Activated T-cell treated with anti-CD3 and anti-CD28 coated beads, Interleukin-2, amount 50 U/mL, for 72 hours (primary cell): Measurements from ENCODE around the gene RAB1B. TPM values are rescaled to one million over a fixed set of nuclear protein-coding genes. Genes with fewer than 3 reads are reported as not detected.
A peak's percentile ranks its signal among the peaks of the same experiment; 100 is the strongest.
"Not testable (repeated sequence)": the region's sequence is repeated elsewhere in the genome, so short reads cannot be mapped to it uniquely, and the experiment has no call there.

Experiments used
- ATAC-seq, 2 donors: fragments of 150-1000 bp; cut with Tn5 transposase; replicated peaks in 1 of 2; 2 replicates each; pipeline ENCODE4 v1.10.0; 2021; ENCODE audit warnings: moderate library complexity in 2 of 2, mild to moderate bottlenecking in 1 of 2
- DNase-seq, 2 donors: peaks; one replicate each; pipeline ENCODE4 v3.0.0; 2021 to 2022; ENCODE audit warnings: mixed read lengths in 1 of 2
- H3K27ac Mint-ChIP-seq: one replicate; pipeline ENCODE4 v1.8.0; 2022; ENCODE audit warnings: mild to moderate bottlenecking, moderate library complexity, mixed read lengths
- H3K27me3 Mint-ChIP-seq: one replicate; pipeline ENCODE4 v1.8.0; 2022; ENCODE audit warnings: low read depth, mixed read lengths
- H3K36me3 Mint-ChIP-seq, 2 donors: one replicate each; pipeline ENCODE4 v1.8.0; 2022; ENCODE audit warnings: mixed read lengths in 2 of 2, mild to moderate bottlenecking in 1 of 2; ENCODE audit not compliant: insufficient read depth in 2 of 2
- H3K4me1 Mint-ChIP-seq: one replicate; pipeline ENCODE4 v1.8.0; 2022; ENCODE audit warnings: low read depth, mixed read lengths
- H3K4me3 Mint-ChIP-seq, 2 donors: one replicate each; pipeline ENCODE4 v1.8.0; 2022; ENCODE audit warnings: mild to moderate bottlenecking in 2 of 2, mixed read lengths in 2 of 2, moderate library complexity in 2 of 2
- H3K9me3 Mint-ChIP-seq, 2 donors: one replicate each; pipeline ENCODE4 v1.8.0; 2022; ENCODE audit warnings: mixed read lengths in 2 of 2
- total RNA-seq, 2 donors: library from RNA; stranded (reverse); gene quantifications; one replicate each; pipeline ENCODE4 v1.2.3, GENCODE V29; 2022

RAB1B gene
- total RNA-seq, 2 donors from 2014 or later: 127 to 139 TPM

- no peaks in the 10 kb centered on the region for H3K9me3 Mint-ChIP-seq
- no peak for ATAC-seq
These were observed 24.9 kb downstream of the RAB1B start for GRCh38 chr11:66293352-66293751.

GRCh38 chr11:66293777-66294625 is 25.6 kb downstream of the RAB1B start:
- no peaks in the 10 kb centered on the region for H3K9me3 Mint-ChIP-seq
- H3K4me3 Mint-ChIP-seq: no peak overlapping the region
- H3K27me3 Mint-ChIP-seq: peaks cover 27% of the 10 kb centered on the region
- H3K36me3 Mint-ChIP-seq: no peaks in the 10 kb centered on the region
- H3K4me1 Mint-ChIP-seq: peaks cover 20% of the 10 kb centered on the region
- no peak for ATAC-seq
- DNase-seq: no peak
- H3K27ac Mint-ChIP-seq: no peak overlapping the region

More at GRCh38 chr11:66293352-66293751, 24.9 kb downstream of the RAB1B start:
- H3K4me1 Mint-ChIP-seq: peaks cover 20% of the 10 kb centered on the region
- H3K27ac Mint-ChIP-seq: no peak overlapping the region
- H3K27me3 Mint-ChIP-seq: peaks cover 27% of the 10 kb centered on the region
- peak overlapping the region; percentile 11 to 20 for H3K4me3 Mint-ChIP-seq
- no peaks in the 10 kb centered on the region for H3K36me3 Mint-ChIP-seq
- no peak for DNase-seq

- peaks cover 12% of the 10 kb centered on the region for H3K4me1 Mint-ChIP-seq
- no peaks in the 10 kb centered on the region for H3K36me3 Mint-ChIP-seq
- H3K9me3 Mint-ChIP-seq: no peaks in the 10 kb centered on the region
- H3K27ac Mint-ChIP-seq: no peak overlapping the region
- H3K27me3 Mint-ChIP-seq: peaks cover 27% of the 10 kb centered on the region
- no peak overlapping the region for H3K4me3 Mint-ChIP-seq
- ATAC-seq (no peak), DNase-seq (no peak)
These were observed 26.5 kb downstream of the RAB1B start for GRCh38 chr11:66294626-66295620.

GRCh38 chr11:66297610-66298009 is 29.2 kb downstream of the RAB1B start:
- Mint-ChIP-seq H3K4me3 (no peak overlapping the region), H3K27ac (no peak overlapping the region), H3K27me3 (peaks cover 13% of the 10 kb centered on the region), H3K9me3 (no peaks in the 10 kb centered on the region), H3K36me3 (no peaks in the 10 kb centered on the region), H3K4me1 (peaks cover 4% of the 10 kb centered on the region)
- ATAC-seq: no peak
- DNase-seq: no peak

- Mint-ChIP-seq H3K27ac (no peak overlapping the region), H3K27me3 (no peaks in the 10 kb centered on the region), H3K36me3 (no peaks in the 10 kb centered on the region), H3K4me3 (no peak overlapping the region), H3K9me3 (no peaks in the 10 kb centered on the region), H3K4me1 (no peaks in the 10 kb centered on the region)
- no peak for DNase-seq
- ATAC-seq: no peak
These were observed 30.7 kb downstream of the RAB1B start for GRCh38 chr11:66299186-66299585.

GRCh38 chr11:66302656-66303055 is 34.2 kb downstream of the RAB1B start:
- no peaks in the 10 kb centered on the region for H3K36me3 Mint-ChIP-seq
- no peaks in the 10 kb centered on the region for H3K4me1 Mint-ChIP-seq
- no peaks in the 10 kb centered on the region for H3K9me3 Mint-ChIP-seq
- ATAC-seq (no peak), DNase-seq (no peak)
- no peaks in the 10 kb centered on the region for H3K27me3 Mint-ChIP-seq
- H3K4me3 Mint-ChIP-seq: no peak overlapping the region
- no peak overlapping the region for H3K27ac Mint-ChIP-seq

- Mint-ChIP-seq H3K4me3 (no peak overlapping the region), H3K36me3 (no peaks in the 10 kb centered on the region), H3K9me3 (no peaks in the 10 kb centered on the region), H3K27me3 (no peaks in the 10 kb centered on the region), H3K4me1 (peaks cover 17% of the 10 kb centered on the region), H3K27ac (no peak overlapping the region)
- DNase-seq (no peak), ATAC-seq (no peak)
These were observed 41.0 kb downstream of the RAB1B start for GRCh38 chr11:66309475-66309874.

GRCh38 chr11:66310324-66310723 is 41.9 kb downstream of the RAB1B start:
- H3K9me3 Mint-ChIP-seq: no peaks in the 10 kb centered on the region
- H3K4me3 Mint-ChIP-seq: no peak overlapping the region
- H3K36me3 Mint-ChIP-seq: no peaks in the 10 kb centered on the region
- no peak for ATAC-seq
- no peak overlapping the region for H3K27ac Mint-ChIP-seq
- peaks cover 24% of the 10 kb centered on the region for H3K4me1 Mint-ChIP-seq
- no peak for DNase-seq
- no peaks in the 10 kb centered on the region for H3K27me3 Mint-ChIP-seq

GRCh38 chr11:66310803-66311440 is 42.5 kb downstream of the RAB1B start:
- not testable (repeated sequence) for H3K9me3 Mint-ChIP-seq

GRCh38 chr11:66311470-66311964 is 43.1 kb downstream of the RAB1B start:
- DNase-seq: no peak
- H3K27me3 Mint-ChIP-seq: no peaks in the 10 kb centered on the region
- peaks cover 34% of the 10 kb centered on the region for H3K4me1 Mint-ChIP-seq

More at GRCh38 chr11:66310803-66311440, 42.5 kb downstream of the RAB1B start:
- H3K27me3 Mint-ChIP-seq, H3K27ac Mint-ChIP-seq, ATAC-seq, DNase-seq, H3K36me3 Mint-ChIP-seq: not testable (repeated sequence)
- Mint-ChIP-seq H3K4me1 (peaks cover 30% of the 10 kb centered on the region), H3K4me3 (peak overlapping the region; percentile 5 to 8)

GRCh38 chr11:66311965-66312548 is 43.6 kb downstream of the RAB1B start:
- DNase-seq (peak; percentile 98), ATAC-seq (peak; percentile 73 to 74)
- no peaks in the 10 kb centered on the region for H3K27me3 Mint-ChIP-seq
- H3K4me3 Mint-ChIP-seq: peak overlapping the region; percentile 89 to 92
- H3K27ac Mint-ChIP-seq: peak overlapping the region; percentile 84
- H3K9me3 Mint-ChIP-seq: no peaks in the 10 kb centered on the region
- H3K36me3 Mint-ChIP-seq: no peaks in the 10 kb centered on the region
- peaks cover 35% of the 10 kb centered on the region for H3K4me1 Mint-ChIP-seq

More at GRCh38 chr11:66311470-66311964, 43.1 kb downstream of the RAB1B start:
- Mint-ChIP-seq H3K4me3 (peak overlapping the region; percentile 89 to 92), H3K36me3 (no peaks in the 10 kb centered on the region), H3K9me3 (no peaks in the 10 kb centered on the region), H3K27ac (peak overlapping the region; percentile 84)
- no peak for ATAC-seq

- Mint-ChIP-seq H3K27ac (peak overlapping the region; percentile 84), H3K9me3 (no peaks in the 10 kb centered on the region), H3K4me1 (peaks cover 41% of the 10 kb centered on the region), H3K4me3 (peak overlapping the region; percentile 89 to 92), H3K36me3 (no peaks in the 10 kb centered on the region), H3K27me3 (no peaks in the 10 kb centered on the region)
- ATAC-seq (peak; percentile 74 to 76), DNase-seq (peak; percentile 97)
These were observed 44.3 kb downstream of the RAB1B start for GRCh38 chr11:66312549-66313320.
